OCI-LY7 (cell line): ENCODE data around the gene AGAP3. TPM values are rescaled to one million over a fixed set of nuclear protein-coding genes. Genes with fewer than 3 reads are reported as not detected.

Experiments
- BruUV-seq: library from RNA; stranded (reverse); fragments of 400-500 nt; replicated peaks from 2 replicates; lab custom pipeline; 2021; lab: Mats Ljungman, UMichigan
- CTCF ChIA-PET: fragments of 300-600 bp; sonication (Branson Sonifier 250); formaldehyde crosslinking; loops from one replicate; lab custom pipeline; 2022; ENCODE audit warnings: antibody characterized with exemption; ENCODE audit not compliant: unreplicated experiment; lab: Charles Lee
- POLR2A ChIA-PET: fragments of 300-600 bp; sonication (Branson Sonifier 250); formaldehyde crosslinking; loops from one replicate; lab custom pipeline; 2022; ENCODE audit warnings: antibody characterized with exemption; lab: Charles Lee
- DNase-seq: peaks from one replicate; pipeline ENCODE4 v3.0.0-alpha.2; 2015; ENCODE audit warnings: low spot score
- H2AFZ ChIP-seq: fragments of 200-600 bp; sonication (generic), shearing (Covaris generic); 2 replicates; pipeline ENCODE4 v1.6.1; 2014; ENCODE audit warnings: mild to moderate bottlenecking, antibody characterized with exemption, low read length, moderate library complexity
- H3K27ac ChIP-seq: fragments of 200-600 bp; sonication (generic); 2 replicates; pipeline ENCODE4 v1.5.1; 2014; ENCODE audit warnings: mixed run types, low read depth, mild to moderate bottlenecking, moderate library complexity, low read length, inconsistent platforms; ENCODE audit not compliant: poor library complexity, severe bottlenecking
- H3K36me3 ChIP-seq: fragments of 200-600 bp; sonication (generic); 2 replicates; pipeline ENCODE4 v1.6.1; 2014; ENCODE audit warnings: mild to moderate bottlenecking, antibody characterized with exemption, low read length, moderate library complexity, mixed read lengths; ENCODE audit not compliant: insufficient read depth
- H3K4me1 ChIP-seq: fragments of 200-600 bp; sonication (generic); 2 replicates; pipeline ENCODE4 v1.5.1; 2014; ENCODE audit warnings: mild to moderate bottlenecking, low read length; ENCODE audit not compliant: insufficient read depth, poor library complexity, severe bottlenecking
- H3K4me2 ChIP-seq: fragments of 200-600 bp; sonication (generic); 2 replicates; pipeline ENCODE4 v1.6.1; 2014; ENCODE audit warnings: mild to moderate bottlenecking, low read length
- H3K4me3 ChIP-seq: fragments of 200-600 bp; sonication (generic); 2 replicates; pipeline ENCODE4 v1.5.1; 2014; ENCODE audit warnings: mild to moderate bottlenecking, low read depth, low read length; ENCODE audit not compliant: poor library complexity, severe bottlenecking
- H3K79me2 ChIP-seq: fragments of 200-600 bp; sonication (generic); 2 replicates; pipeline ENCODE4 v1.6.1; 2016; ENCODE audit warnings: low read depth, mild to moderate bottlenecking, low read length, moderate library complexity, mixed read lengths; ENCODE audit not compliant: insufficient read depth
- H3K9me2 ChIP-seq: fragments of 200-600 bp; sonication (generic); 2 replicates; pipeline ENCODE4 v1.6.1; 2016; ENCODE audit warnings: mild to moderate bottlenecking, low read length, mixed read lengths; ENCODE audit not compliant: insufficient read depth
- H3K9me3 ChIP-seq: fragments of 200-600 bp; sonication (generic); 2 replicates; pipeline ENCODE4 v1.6.1; 2014; ENCODE audit warnings: mild to moderate bottlenecking, mixed run types, low read length, mixed read lengths
- H4K20me1 ChIP-seq: fragments of 200-600 bp; sonication (generic); 2 replicates; pipeline ENCODE4 v1.6.1; 2014; ENCODE audit warnings: mild to moderate bottlenecking, antibody characterized with exemption, low read length, moderate library complexity, mixed read lengths; ENCODE audit not compliant: insufficient read depth
- EZH2phosphoT487 ChIP-seq: fragments of 200-600 bp; sonication (generic); IDR thresholded peaks from 2 replicates; pipeline ENCODE4 v1.6.1; 2018; ENCODE audit warnings: low read depth, borderline replicate concordance, mild to moderate bottlenecking, mixed run types, antibody characterized with exemption, low read length, moderate library complexity, mixed read lengths
- intact Hi-C: fragments of 100-400 bp; cut with micrococcal nuclease; formaldehyde crosslinking; loops from one replicate; pipeline ENCODE4 v1.10.0; 2022; ENCODE audit not compliant: unreplicated experiment
- total RNA-seq, 2 experiments: library from RNA; depleted of rRNA in 1 of 2; stranded (reverse); fragments of >200 nt in 1 of 2; shearing (Covaris generic) in 1 of 2; gene quantifications; 2 replicates each; pipeline ENCODE4 v1.2.3, GENCODE V29; 2014 to 2022
- TF ChIP-seq, protein P1 (sequence below): fragments of 200-600 bp; sonication (generic); conservative IDR thresholded peaks from 2 replicates; pipeline ENCODE4 v1.5.1; 2014; ENCODE audit warnings: mild to moderate bottlenecking, antibody characterized with exemption, low read length, moderate library complexity, mixed read lengths

The AGAP3 gene
- total RNA-seq, 2 experiments from 2014 or later = 4.8 to 30.9 TPM

DNA sequence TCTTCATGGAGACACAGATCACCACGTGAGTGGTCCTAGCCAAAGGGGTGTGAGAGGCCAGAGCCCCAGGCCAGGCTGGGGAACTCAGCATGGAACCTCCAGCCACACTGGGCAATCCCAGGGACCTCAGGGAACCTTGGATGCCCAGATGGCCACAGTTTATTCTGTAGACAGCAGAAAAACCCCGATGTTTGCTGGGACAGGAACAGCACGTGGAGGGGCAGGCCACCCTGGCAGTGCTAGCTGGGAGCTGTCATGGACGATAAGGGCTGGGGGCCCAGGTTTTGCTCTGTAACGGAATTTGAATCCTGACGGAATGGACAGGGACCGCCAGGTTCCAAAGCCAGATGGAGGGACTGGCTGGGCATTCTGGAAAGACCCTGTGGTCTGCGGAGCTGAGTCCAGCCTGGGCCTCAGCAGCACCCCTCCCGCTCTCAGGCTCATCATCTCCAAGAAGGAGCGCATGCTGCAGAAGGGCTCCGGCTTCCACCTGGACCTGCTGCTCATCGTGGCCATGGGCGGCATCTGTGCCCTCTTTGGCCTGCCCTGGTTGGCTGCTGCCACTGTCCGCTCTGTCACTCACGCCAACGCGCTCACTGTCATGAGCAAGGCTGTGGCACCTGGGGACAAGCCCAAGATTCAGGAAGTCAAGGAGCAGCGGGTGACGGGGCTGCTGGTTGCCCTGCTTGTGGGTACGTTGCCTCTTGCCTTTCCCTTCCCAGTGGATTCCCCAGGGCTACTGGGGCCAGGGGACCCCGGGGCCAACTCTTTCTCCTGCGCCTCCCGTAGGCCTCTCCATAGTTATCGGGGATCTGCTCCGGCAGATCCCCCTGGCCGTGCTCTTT, 11.2 kb upstream of the AGAP3 start:
- TF ChIP-seq EZH2phosphoT487 = no peak
- TF ChIP-seq, protein P1, sequence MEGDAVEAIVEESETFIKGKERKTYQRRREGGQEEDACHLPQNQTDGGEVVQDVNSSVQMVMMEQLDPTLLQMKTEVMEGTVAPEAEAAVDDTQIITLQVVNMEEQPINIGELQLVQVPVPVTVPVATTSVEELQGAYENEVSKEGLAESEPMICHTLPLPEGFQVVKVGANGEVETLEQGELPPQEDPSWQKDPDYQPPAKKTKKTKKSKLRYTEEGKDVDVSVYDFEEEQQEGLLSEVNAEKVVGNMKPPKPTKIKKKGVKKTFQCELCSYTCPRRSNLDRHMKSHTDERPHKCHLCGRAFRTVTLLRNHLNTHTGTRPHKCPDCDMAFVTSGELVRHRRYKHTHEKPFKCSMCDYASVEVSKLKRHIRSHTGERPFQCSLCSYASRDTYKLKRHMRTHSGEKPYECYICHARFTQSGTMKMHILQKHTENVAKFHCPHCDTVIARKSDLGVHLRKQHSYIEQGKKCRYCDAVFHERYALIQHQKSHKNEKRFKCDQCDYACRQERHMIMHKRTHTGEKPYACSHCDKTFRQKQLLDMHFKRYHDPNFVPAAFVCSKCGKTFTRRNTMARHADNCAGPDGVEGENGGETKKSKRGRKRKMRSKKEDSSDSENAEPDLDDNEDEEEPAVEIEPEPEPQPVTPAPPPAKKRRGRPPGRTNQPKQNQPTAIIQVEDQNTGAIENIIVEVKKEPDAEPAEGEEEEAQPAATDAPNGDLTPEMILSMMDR = no peak
- Histone ChIP-seq H3K9me3 (no peaks in the 10 kb centered on the region), H3K4me1 (peaks cover 18% of the 10 kb centered on the region), H3K9me2 (no peaks in the 10 kb centered on the region), H4K20me1 (no peaks in the 10 kb centered on the region), H3K79me2 (peaks cover 12% of the 10 kb centered on the region; the same call in 1 of the 2 replicates), H3K36me3 (peaks cover 93% of the 10 kb centered on the region), H3K27ac (no peak overlapping the region), H2AFZ (no peak overlapping the region), H3K4me2 (no peak overlapping the region), H3K4me3 (no peak overlapping the region)
- ChIA-PET CTCF (interaction anchor here (0.5 kb wide), 2 partner anchors 49 to 157 kb away, joined by 3 read pairs; no protein-coding TSS in a partner anchor), POLR2A (no interaction called here)
- intact Hi-C loops = no loop called here
- DNase-seq = no peak
- BruUV-seq = no TSS peak

DNA sequence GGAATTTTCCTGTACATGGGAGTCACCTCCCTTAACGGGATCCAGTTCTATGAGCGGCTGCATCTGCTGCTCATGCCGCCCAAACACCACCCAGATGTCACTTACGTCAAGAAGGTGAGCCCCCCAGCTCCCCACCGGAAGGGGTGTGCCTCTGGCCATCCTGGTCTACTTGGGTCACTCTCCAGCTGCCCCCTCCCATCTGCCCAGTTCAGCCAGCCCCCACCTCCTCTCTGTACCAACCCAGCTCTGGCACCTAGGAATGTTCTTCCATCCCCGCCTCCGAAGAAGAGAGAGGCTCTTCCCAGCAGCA, 10.7 kb upstream of the AGAP3 start:
- intact Hi-C loops = no loop called here
- peaks cover 18% of the 10 kb centered on the region for H3K4me1 ChIP-seq
- no TSS peak for BruUV-seq

More for the DNA sequence above, 10.7 kb upstream of the AGAP3 start:
- Histone ChIP-seq H3K4me2 (no peak overlapping the region), H3K27ac (no peak overlapping the region), H3K79me2 (peaks cover 16% of the 10 kb centered on the region; the same call in 1 of the 2 replicates), H3K9me3 (no peaks in the 10 kb centered on the region), H4K20me1 (no peaks in the 10 kb centered on the region), H3K9me2 (no peaks in the 10 kb centered on the region), H3K36me3 (peaks cover 87% of the 10 kb centered on the region), H2AFZ (no peak overlapping the region), H3K4me3 (no peak overlapping the region)
- CTCF ChIA-PET = interaction anchor here (0.5 kb wide), 1 partner anchor 48 kb away, joined by 3 read pairs; no protein-coding TSS in a partner anchor
- POLR2A ChIA-PET = no interaction called here
- no peak for DNase-seq
- no peak for TF ChIP-seq EZH2phosphoT487
- TF ChIP-seq, protein P1 = no peak
